ENCODE data around the gene PBLD. TPM values are rescaled to one million over a fixed set of nuclear protein-coding genes. Genes with fewer than 3 reads are reported as not detected.
A peak's percentile ranks its signal among the peaks of the same experiment; 100 is the strongest.

Gene PBLD
- polyA plus RNA-seq, 2 of the 4 experiments (the other 2 are of a cell fraction): 1.8 to 4.2 TPM

GRCh38 chr10:68332259-68333057, at the start of gene PBLD (continued):
- TF ChIP-seq CTCF (IDR thresholded peaks at IDR 0.05) (peak; percentile 52), ZC3H11A (IDR thresholded peaks at IDR 0.05) (no peak), SREBF2 (IDR thresholded peaks at IDR 0.05) (no peak), ESRRA (IDR thresholded peaks at IDR 0.05; ENCODE audit: borderline replicate concordance, low read length) (no peak), NR3C1 (IDR thresholded peaks at IDR 0.05) (no peak), RARB (CRISPR knock-in tag; IDR thresholded peaks at IDR 0.05) (peak; percentile 61; the same call in 1 of the 2 replicates), JUNB (IDR thresholded peaks at IDR 0.05) (no peak), HOXA7 (CRISPR knock-in tag; IDR thresholded peaks at IDR 0.05) (no peak; the same call in none of the 2 replicates), ZSCAN20 (CRISPR knock-in tag; IDR thresholded peaks at IDR 0.05) (no peak), HMGXB4 (CRISPR knock-in tag; IDR thresholded peaks at IDR 0.05; ENCODE audit: borderline replicate concordance) (peak; percentile 69; the same call in 1 of the 2 replicates), PBX3 (IDR thresholded peaks at IDR 0.05) (no peak), E2F6 (IDR thresholded peaks at IDR 0.05; ENCODE audit: borderline replicate concordance, low read depth) (no peak), ATOH8 (CRISPR knock-in tag; IDR thresholded peaks at IDR 0.05; ENCODE audit: low read depth) (no peak), BCL3 (IDR thresholded peaks at IDR 0.05) (no peak), ZFP36 (IDR thresholded peaks at IDR 0.05; ENCODE audit: borderline replicate concordance, partially characterized antibody) (no peak), FOXS1 (CRISPR knock-in tag; IDR thresholded peaks at IDR 0.05) (no peak), PHF8 (IDR thresholded peaks at IDR 0.05; ENCODE audit: borderline replicate concordance, low read depth) (no peak; the same call in none of the 2 replicates), HEYL (CRISPR knock-in tag; IDR thresholded peaks at IDR 0.05) (no peak), KDM1A (IDR thresholded peaks at IDR 0.05; ENCODE audit: low read depth) (no peak), POLR2AphosphoS2 (conservative IDR thresholded peaks at IDR 0.05; ENCODE audit: low read length) (no peak), TP53 (CRISPR knock-in tag; IDR thresholded peaks at IDR 0.05) (0 out of 2 replicates have a peak, but pooled peaks have one; percentile 46), ZNF302 (CRISPR knock-in tag; IDR thresholded peaks at IDR 0.05) (no peak), GATA3 (IDR thresholded peaks at IDR 0.05; ENCODE audit: borderline replicate concordance) (no peak), CHD2 (IDR thresholded peaks at IDR 0.05; ENCODE audit: low read length, partially characterized antibody) (no peak)

All from A549 (cell line).